NB4 (cell line): Measurements from ENCODE around the gene FAIM2.

Source experiments
- CTCF ChIP-seq: IDR thresholded peaks from one replicate; pipeline ENCODE4 v1.5.1; 2012; ENCODE audit warnings: low read depth, low read length
- MAX ChIP-seq: IDR thresholded peaks from 2 replicates; pipeline ENCODE4 v1.6.1; 2011; ENCODE audit warnings: low read depth, low read length
- POLR2A ChIP-seq: IDR thresholded peaks from 2 replicates; pipeline ENCODE4 v1.6.1; 2011; ENCODE audit warnings: mild to moderate bottlenecking; ENCODE audit not compliant: insufficient read length; ENCODE audit errors: extremely low read depth

GRCh38 chr12:49824895-49825294, 78.8 kb downstream of the FAIM2 start:
- TF ChIP-seq POLR2A = no peak
- TF ChIP-seq CTCF = no peak
- TF ChIP-seq MAX = peak; percentile 51
